Skeletal muscle tissue (tissue), 4 donors: ENCODE results near the gene ARFIP2. TPM values are rescaled to one million over a fixed set of nuclear protein-coding genes. Genes with fewer than 3 reads are reported as not detected.

ENCODE experiments used
- H3K27ac ChIP-seq: one replicate; pipeline ENCODE4 v1.7.0; 2013; ENCODE audit warnings: mild to moderate bottlenecking, low read depth, low read length, inconsistent platforms
- H3K27me3 ChIP-seq, 3 donors: one replicate each; pipeline ENCODE4 v1.7.0; 2013; ENCODE audit warnings: low read length in 3 of 3; ENCODE audit not compliant: control insufficient read depth in 3 of 3, insufficient read depth in 3 of 3
- H3K36me3 ChIP-seq, 3 donors: one replicate each; pipeline ENCODE4 v1.7.0; 2013; ENCODE audit warnings: low read length in 3 of 3; ENCODE audit not compliant: control insufficient read depth in 3 of 3, insufficient read depth in 3 of 3
- H3K4me1 ChIP-seq, 3 donors: one replicate each; pipeline ENCODE4 v1.7.0; 2013; ENCODE audit warnings: low read length in 3 of 3, mild to moderate bottlenecking in 3 of 3; ENCODE audit not compliant: control insufficient read depth in 3 of 3, insufficient read depth in 3 of 3
- H3K4me3 ChIP-seq, 3 donors: one replicate each; pipeline ENCODE4 v1.7.0; 2013; ENCODE audit warnings: low read length in 3 of 3
- H3K9ac ChIP-seq, 3 donors: one replicate each; pipeline ENCODE4 v1.7.0; 2013; ENCODE audit warnings: low read length in 3 of 3, mild to moderate bottlenecking in 3 of 3, moderate library complexity in 2 of 3, low read depth in 1 of 3
- H3K9me3 ChIP-seq, 3 donors: one replicate each; pipeline ENCODE4 v1.7.0; 2013; ENCODE audit warnings: low read length in 3 of 3; ENCODE audit not compliant: control insufficient read depth in 3 of 3
- total RNA-seq: library from RNA; depleted of rRNA; stranded (reverse); fragments of >200 nt; gene quantifications from one replicate; pipeline ENCODE4 v1.2.3, GENCODE V29; 2014
- donor health status: Osteomylitis.

The ARFIP2 gene
- total RNA-seq, 1 donor from 2014 or later = 14.1 TPM

DNA sequence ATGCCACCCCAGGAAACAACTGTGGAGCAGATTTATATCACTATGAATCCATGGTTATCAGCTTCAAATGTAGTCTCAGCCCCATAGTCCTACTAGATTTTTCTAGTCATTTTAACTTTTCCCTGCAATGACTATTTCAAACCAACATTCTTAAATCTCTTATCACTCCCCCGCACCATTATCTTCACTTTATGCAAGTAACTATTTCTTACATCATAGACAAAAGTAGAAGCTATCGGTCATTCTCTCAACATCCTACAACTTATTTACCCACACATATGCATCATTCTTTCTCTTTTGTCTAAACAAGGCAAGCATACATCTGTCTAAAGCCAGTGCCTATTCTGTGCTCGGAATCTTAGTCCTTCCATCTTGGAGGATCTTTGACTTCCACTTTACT, 4.5 kb upstream of the ARFIP2 start:
- peaks cover 13 to 27% (median 16%) of the 10 kb centered on the region in 3 donors for H3K4me1 ChIP-seq
- no peak overlapping the region for H3K9ac ChIP-seq
- no peaks in the 10 kb centered on the region for H3K27me3 ChIP-seq
- H3K4me3 ChIP-seq = no peak overlapping the region
- H3K36me3 ChIP-seq = peaks cover 22 to 52% (median 24%) of the 10 kb centered on the region in 3 donors
- no peaks in the 10 kb centered on the region for H3K9me3 ChIP-seq
- H3K27ac ChIP-seq = no peak overlapping the region

- H3K4me3 ChIP-seq = peak overlapping the region in 1 of 3 donors; percentile 99
- H3K36me3 ChIP-seq = peaks cover 35 to 53% (median 40%) of the 10 kb centered on the region in 3 donors
- H3K9me3 ChIP-seq = no peaks in the 10 kb centered on the region
- peaks cover 26 to 38% (median 28%) of the 10 kb centered on the region in 3 donors for H3K4me1 ChIP-seq
- H3K27me3 ChIP-seq = no peaks in the 10 kb centered on the region
- no peak overlapping the region for H3K9ac ChIP-seq
- no peak overlapping the region for H3K27ac ChIP-seq
These were observed 1.9 kb upstream of the ARFIP2 start for GRCh38 chr11:6483015-6483414.

GRCh38 chr11:6482441-6482840, 1.3 kb upstream of the ARFIP2 start:
- peaks cover 26 to 38% (median 28%) of the 10 kb centered on the region in 3 donors for H3K4me1 ChIP-seq
- H3K9me3 ChIP-seq = no peaks in the 10 kb centered on the region
- peaks cover 40 to 53% (median 45%) of the 10 kb centered on the region in 3 donors for H3K36me3 ChIP-seq
- peak overlapping the region; percentile 96 to 99 (median 97) for H3K4me3 ChIP-seq
- H3K27ac ChIP-seq = peak overlapping the region; percentile 96
- peak overlapping the region; percentile 88 to 98 (median 96) for H3K9ac ChIP-seq
- no peaks in the 10 kb centered on the region for H3K27me3 ChIP-seq

DNA sequence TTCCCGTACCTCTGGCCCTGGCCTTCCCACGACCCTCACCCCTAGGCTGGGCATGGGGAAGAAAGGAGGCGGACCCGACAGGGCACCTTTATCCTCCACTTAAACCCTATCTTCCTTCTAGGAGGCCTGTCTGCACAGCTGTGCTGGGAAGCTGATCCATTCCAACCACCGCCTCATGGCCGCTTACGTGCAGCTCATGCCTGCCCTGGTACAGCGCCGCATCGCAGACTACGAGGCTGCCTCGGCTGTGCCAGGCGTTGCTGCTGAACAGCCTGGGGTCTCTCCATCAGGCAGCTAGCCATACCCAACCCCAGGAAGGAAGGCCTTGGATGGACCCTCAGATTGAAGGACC, 769 bp upstream of the ARFIP2 start:
- H3K4me1 ChIP-seq = peaks cover 26 to 38% (median 28%) of the 10 kb centered on the region in 3 donors
- H3K27me3 ChIP-seq = no peaks in the 10 kb centered on the region
- H3K27ac ChIP-seq = peak overlapping the region; percentile 96
- H3K9ac ChIP-seq = peak overlapping the region; percentile 88 to 98 (median 96)
- peak overlapping the region; percentile 96 to 99 (median 97) for H3K4me3 ChIP-seq
- H3K36me3 ChIP-seq = peaks cover 44 to 58% (median 50%) of the 10 kb centered on the region in 3 donors
- H3K9me3 ChIP-seq = no peaks in the 10 kb centered on the region

DNA sequence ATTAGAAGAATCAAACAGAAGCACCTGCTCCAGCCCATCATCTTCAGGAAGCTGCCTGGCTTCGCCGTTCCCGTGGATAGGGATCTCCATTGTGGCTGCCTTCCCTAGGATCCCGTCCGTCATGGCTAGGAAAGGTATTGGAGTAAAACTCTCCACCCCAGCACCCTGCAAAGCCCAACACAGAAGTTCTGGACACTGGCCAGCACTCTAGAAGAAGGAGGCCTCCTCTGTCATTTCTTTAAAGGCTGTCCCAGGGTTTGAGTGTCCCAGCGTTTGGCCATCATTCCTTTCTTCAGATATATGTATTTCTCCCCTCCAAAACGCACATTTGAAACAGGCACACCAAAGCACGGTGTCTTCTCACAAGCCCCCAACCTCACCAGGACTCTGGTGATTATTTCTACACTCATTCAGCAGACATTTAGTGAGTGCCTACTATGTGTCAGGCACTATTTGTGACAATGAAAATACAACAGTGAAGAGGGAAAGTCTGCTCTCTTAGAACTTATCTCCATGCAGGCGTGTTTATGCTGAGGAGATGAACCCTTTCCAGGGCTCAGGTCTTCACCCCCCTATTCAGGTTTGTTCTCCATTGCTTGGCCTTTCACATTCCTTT, 724 bp downstream of the ARFIP2 start:
- peak overlapping the region; percentile 96 for H3K27ac ChIP-seq
- no peaks in the 10 kb centered on the region for H3K9me3 ChIP-seq
- H3K4me3 ChIP-seq = peak overlapping the region; percentile 96 to 99 (median 97)
- no peaks in the 10 kb centered on the region for H3K27me3 ChIP-seq
- H3K9ac ChIP-seq = peak overlapping the region; percentile 88 to 98 (median 96)
- H3K36me3 ChIP-seq = peaks cover 44 to 54% (median 44%) of the 10 kb centered on the region in 3 donors
- peaks cover 26 to 38% (median 28%) of the 10 kb centered on the region in 3 donors for H3K4me1 ChIP-seq

DNA sequence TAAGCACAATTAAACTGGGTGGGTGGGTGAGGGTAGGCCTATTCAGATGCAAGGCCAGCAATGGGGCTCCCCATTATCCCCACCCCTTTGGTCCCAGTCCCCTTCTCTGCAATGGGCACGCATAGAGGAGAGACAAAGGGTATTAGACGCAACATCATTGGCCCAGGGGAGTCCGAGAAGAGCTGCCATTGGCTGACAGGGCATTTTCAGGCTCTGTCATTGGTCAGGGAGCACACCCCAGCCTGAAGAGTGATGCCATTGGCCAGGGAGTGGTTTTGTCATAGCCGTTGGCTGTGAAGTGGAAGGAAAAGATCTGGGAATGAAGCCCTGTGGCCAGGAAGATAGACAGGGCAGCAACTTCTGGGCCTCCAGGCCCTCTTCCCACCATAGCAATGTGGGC, 4.6 kb downstream of the ARFIP2 start:
- Histone ChIP-seq H3K4me1 (peaks cover 26 to 33% (median 28%) of the 10 kb centered on the region in 3 donors), H3K36me3 (peaks cover 27 to 31% (median 31%) of the 10 kb centered on the region in 3 donors), H3K4me3 (no peak overlapping the region), H3K27ac (no peak overlapping the region), H3K27me3 (no peaks in the 10 kb centered on the region), H3K9ac (no peak overlapping the region), H3K9me3 (no peaks in the 10 kb centered on the region)

- no peak overlapping the region for H3K4me3 ChIP-seq
- H3K9me3 ChIP-seq = no peaks in the 10 kb centered on the region
- peaks cover 26 to 28% (median 28%) of the 10 kb centered on the region in 3 donors for H3K4me1 ChIP-seq
- H3K27me3 ChIP-seq = no peaks in the 10 kb centered on the region
- H3K36me3 ChIP-seq = peaks cover 27 to 31% (median 31%) of the 10 kb centered on the region in 3 donors
- no peak overlapping the region for H3K27ac ChIP-seq
- no peak overlapping the region for H3K9ac ChIP-seq
These were observed 5.2 kb downstream of the ARFIP2 start for GRCh38 chr11:6475936-6476335.

DNA sequence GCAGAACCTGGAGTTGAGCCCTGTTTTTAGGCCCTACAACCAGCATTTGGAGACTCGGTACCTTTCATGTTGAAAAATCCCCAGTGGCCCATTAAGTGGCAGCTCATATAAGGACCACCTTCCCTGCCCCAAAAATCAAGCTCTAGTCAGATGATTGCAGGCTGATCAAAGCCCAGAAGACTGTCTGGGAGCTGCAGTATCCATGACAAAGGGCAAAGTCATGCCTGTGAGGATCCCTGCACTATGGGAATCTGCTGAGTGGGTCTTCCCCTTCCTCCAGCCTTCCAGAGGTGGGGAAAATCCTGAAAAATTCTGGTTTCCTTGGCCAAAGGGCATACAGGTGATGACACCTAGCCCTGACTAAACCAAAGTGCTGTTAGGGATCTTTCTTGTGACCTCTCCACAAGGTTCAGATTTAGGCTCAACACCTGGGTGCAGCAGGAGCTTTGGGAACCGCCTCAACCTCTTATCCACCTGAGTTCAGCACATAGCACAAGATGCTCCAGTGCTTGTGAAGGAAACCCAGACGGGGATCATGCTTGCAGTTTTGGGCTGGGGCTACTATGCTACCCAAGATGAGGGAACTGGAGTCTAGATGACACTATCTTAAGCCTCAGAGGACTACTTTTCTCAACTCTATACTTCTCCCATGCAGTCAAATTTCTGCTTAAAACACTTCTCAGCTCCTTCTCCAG, 6.2 kb downstream of the ARFIP2 start:
- Histone ChIP-seq H3K9ac (peak overlapping the region in 2 of 3 donors; percentile 7 to 85), H3K27me3 (no peaks in the 10 kb centered on the region), H3K27ac (peak overlapping the region; percentile 89), H3K4me3 (no peak overlapping the region), H3K4me1 (peaks cover 19 to 22% (median 22%) of the 10 kb centered on the region in 3 donors), H3K36me3 (peaks cover 27 to 31% (median 31%) of the 10 kb centered on the region in 3 donors), H3K9me3 (no peaks in the 10 kb centered on the region)

DNA sequence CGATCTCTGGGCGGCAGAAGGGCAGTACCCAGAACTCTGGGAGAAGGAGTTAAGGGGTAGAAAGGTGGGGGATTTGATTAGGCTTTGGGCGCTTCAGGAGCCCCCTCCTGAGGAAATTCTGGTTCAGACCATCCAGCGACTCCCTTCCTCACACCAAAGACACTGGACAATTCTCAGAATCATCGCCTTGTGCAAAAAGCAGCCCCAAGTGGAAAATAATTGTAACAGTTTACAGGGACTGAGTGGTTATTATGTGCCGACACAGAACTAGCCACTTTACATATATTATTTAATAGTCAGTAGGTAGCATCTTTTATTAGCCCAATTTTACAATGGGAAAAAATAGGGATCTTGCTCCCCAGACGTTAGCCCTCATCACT, 6.7 kb downstream of the ARFIP2 start:
- no peaks in the 10 kb centered on the region for H3K9me3 ChIP-seq
- peak overlapping the region; percentile 82 to 85 (median 85) for H3K9ac ChIP-seq
- peak overlapping the region; percentile 89 for H3K27ac ChIP-seq
- peak overlapping the region; percentile 70 to 77 (median 75) for H3K4me3 ChIP-seq
- peaks cover 26 to 27% (median 27%) of the 10 kb centered on the region in 3 donors for H3K36me3 ChIP-seq
- no peaks in the 10 kb centered on the region for H3K27me3 ChIP-seq
- peaks cover 18 to 22% (median 20%) of the 10 kb centered on the region in 3 donors for H3K4me1 ChIP-seq
